ENCODE measurements around the gene CACNA1D.

CACNA1D gene

DNA sequence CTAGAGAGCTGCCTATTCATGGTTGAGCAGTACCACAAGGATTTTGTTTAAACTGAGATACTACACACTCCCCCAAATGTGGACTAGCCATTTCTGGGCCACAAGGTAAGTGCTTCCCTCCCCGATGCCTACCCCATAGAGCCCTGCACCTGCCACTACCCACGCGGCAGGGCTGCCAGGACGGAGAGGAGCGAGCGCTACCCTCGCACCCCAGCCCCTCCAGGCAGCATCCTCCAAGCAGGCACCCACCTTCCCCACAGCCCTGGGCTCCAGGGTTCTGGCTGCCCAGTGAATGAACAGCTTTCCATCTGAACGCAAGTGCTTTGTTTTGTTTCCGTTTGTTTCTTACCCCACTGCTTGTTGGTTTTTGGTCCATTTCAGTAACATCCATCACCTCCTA, 292.6 kb downstream of the CACNA1D start:
- DNase-seq (ENCODE audit: low read depth, low spot score) = no peak
- ChIA-PET CTCF (no interaction called here), POLR2A (no interaction called here)
- H3K4me3 ChIP-seq (ENCODE audit: low read depth, low read length) = no peak overlapping the region
- TF ChIP-seq, protein P1, sequence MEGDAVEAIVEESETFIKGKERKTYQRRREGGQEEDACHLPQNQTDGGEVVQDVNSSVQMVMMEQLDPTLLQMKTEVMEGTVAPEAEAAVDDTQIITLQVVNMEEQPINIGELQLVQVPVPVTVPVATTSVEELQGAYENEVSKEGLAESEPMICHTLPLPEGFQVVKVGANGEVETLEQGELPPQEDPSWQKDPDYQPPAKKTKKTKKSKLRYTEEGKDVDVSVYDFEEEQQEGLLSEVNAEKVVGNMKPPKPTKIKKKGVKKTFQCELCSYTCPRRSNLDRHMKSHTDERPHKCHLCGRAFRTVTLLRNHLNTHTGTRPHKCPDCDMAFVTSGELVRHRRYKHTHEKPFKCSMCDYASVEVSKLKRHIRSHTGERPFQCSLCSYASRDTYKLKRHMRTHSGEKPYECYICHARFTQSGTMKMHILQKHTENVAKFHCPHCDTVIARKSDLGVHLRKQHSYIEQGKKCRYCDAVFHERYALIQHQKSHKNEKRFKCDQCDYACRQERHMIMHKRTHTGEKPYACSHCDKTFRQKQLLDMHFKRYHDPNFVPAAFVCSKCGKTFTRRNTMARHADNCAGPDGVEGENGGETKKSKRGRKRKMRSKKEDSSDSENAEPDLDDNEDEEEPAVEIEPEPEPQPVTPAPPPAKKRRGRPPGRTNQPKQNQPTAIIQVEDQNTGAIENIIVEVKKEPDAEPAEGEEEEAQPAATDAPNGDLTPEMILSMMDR (IDR thresholded peaks at IDR 0.05; ENCODE audit: insufficient read depth, low read length, missing control alignments) = no peak

DNA sequence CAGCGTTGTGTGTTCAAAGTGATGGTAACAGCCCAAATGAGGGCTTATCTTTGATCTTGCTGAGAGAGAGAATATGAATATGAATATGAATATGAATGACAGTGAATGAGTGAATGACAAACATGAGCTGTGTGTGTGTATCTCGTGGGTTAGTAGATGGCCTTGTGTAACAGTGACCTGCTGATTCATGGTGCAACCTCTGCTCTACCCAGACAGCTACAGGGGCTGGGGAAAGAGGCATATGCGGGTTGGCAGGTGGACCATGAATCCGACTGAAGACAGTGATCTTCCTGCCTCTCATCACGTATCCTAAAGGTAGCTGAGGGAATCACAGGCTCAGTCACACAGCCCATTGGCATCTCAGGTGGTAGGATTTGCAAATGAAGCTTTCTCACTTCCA, 293.6 kb downstream of the CACNA1D start:
- no peak for DNase-seq (ENCODE audit: low read depth, low spot score)
- ChIA-PET POLR2A (no interaction called here), CTCF (interaction anchor here (1.0 kb wide), 1 partner anchor 78 kb away, joined by 4 read pairs; no protein-coding TSS in a partner anchor)
- TF ChIP-seq, protein P1 (IDR thresholded peaks at IDR 0.05; ENCODE audit: insufficient read depth, low read length, missing control alignments) = no peak
- H3K4me3 ChIP-seq (ENCODE audit: low read depth, low read length) = no peak overlapping the region

DNA sequence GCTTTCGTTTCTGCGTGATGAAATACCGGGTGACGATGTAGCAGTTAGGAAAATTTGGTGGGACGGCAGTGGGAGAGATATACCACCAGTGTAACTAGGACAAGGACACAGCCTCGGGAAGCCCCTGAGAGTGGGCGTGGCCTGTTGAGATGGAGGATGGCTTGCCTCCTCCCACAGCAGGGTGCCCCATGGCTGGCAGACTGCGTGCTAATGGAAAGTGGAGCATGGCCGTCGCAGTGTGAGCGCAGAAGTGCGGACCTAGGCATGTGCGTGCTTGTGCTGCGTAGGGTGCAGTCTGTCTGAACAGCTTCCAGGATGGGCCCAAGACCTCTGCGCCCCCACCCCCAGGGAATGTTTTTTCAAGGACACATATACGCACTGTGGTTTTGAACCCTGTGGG, 295.0 kb downstream of the CACNA1D start:
- no peak overlapping the region for H3K4me3 ChIP-seq (ENCODE audit: low read depth, low read length)
- TF ChIP-seq, protein P1 (IDR thresholded peaks at IDR 0.05; ENCODE audit: insufficient read depth, low read length, missing control alignments) = no peak
- CTCF ChIA-PET = no interaction called here
- POLR2A ChIA-PET = no interaction called here
- DNase-seq (ENCODE audit: low read depth, low spot score) = no peak

DNA sequence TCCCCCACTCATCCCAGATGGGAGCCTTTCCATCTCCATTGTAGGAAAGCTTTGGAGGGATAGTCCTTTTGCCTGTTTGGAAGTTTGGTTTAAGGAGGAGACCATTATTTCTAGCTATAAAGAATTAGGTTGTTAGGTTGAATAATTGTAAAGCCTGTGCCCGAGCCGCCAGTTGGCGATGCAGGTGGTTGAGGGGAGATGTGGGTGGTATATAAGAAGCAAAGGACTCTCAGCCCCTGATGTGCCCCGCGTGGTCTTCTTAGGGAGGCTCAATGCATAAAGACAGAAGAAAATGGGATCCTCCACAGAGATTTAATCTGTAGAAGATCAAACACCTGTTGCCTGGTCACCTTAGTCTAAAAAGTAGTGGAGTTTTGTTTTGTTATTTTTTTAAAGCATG, 296.1 kb downstream of the CACNA1D start:
- POLR2A ChIA-PET = no interaction called here
- TF ChIP-seq, protein P1 (IDR thresholded peaks at IDR 0.05; ENCODE audit: insufficient read depth, low read length, missing control alignments) = no peak
- H3K4me3 ChIP-seq (ENCODE audit: low read depth, low read length) = no peak overlapping the region
- CTCF ChIA-PET = no interaction called here
- no peak for DNase-seq (ENCODE audit: low read depth, low spot score)

DNA sequence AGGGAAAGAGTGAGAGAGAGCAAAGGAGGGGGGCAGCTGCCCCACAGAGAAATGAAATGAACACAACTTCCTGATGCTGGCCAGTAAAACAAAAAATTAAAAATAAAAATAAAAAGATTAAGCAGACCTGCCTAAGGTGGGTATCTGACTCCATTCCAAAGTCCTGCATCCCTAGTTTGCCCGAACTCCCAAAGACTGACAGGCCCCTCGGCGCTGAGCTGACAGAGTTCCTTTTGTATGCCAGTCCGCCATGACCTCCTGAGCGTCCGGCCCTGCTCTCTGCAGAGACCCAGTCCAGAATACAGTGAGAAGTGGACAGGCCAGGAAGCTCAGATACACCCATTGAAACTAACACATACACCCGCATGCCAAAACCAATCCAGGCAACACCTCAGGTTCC, 296.9 kb downstream of the CACNA1D start:
- TF ChIP-seq, protein P1 (IDR thresholded peaks at IDR 0.05; ENCODE audit: insufficient read depth, low read length, missing control alignments) = no peak
- H3K4me3 ChIP-seq (ENCODE audit: low read depth, low read length) = no peak overlapping the region
- no peak for DNase-seq (ENCODE audit: low read depth, low spot score)
- POLR2A ChIA-PET = no interaction called here
- CTCF ChIA-PET = no interaction called here

DNA sequence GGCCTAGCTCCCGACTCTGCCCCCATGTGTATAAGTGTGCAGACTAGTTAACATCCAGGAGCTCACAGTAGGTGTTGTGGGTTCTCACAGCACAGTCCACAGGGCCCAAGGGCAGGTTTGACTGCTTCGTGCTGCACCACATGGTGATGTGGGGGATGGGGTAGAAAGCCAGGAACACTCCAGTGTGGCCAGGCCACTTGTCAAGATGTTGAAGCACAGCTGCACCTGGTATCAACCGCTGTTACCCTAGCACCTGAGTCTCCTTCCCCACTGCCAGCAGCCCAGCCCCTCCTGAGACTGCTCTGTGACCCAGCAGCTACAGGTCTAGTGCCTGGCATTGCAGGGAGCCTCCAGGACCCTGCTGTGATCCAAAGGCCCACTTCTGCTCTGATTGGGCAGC, 298.5 kb downstream of the CACNA1D start:
- TF ChIP-seq, protein P1 (IDR thresholded peaks at IDR 0.05; ENCODE audit: insufficient read depth, low read length, missing control alignments) = no peak
- POLR2A ChIA-PET = no interaction called here
- no peak for DNase-seq (ENCODE audit: low read depth, low spot score)

More for the DNA sequence above, 298.5 kb downstream of the CACNA1D start:
- CTCF ChIA-PET = no interaction called here
- no peak overlapping the region for H3K4me3 ChIP-seq (ENCODE audit: low read depth, low read length)
